GM12874 (cell line): Measurements from ENCODE around the gene MMP27.

ENCODE experiments used
- CTCF ChIP-seq: IDR thresholded peaks from 2 replicates; pipeline ENCODE4 v1.5.1; 2011; ENCODE audit warnings: low read depth, mild to moderate bottlenecking, control low read depth, low read length, moderate library complexity; ENCODE audit not compliant: insufficient read depth

The MMP27 gene

GRCh38 chr11:102727890-102728289 lies 22.3 kb upstream of the MMP27 start:
- no peak for TF ChIP-seq CTCF

GRCh38 chr11:102724904-102725500 lies 19.4 kb upstream of the MMP27 start, which contains the start of gene MMP8:
Gene MMP8, minus strand, starts transcription at chr11:102724954. Its CDS starts 99 bp downstream, at chr11:102724855.
- TF ChIP-seq CTCF: no peak

- no peak for TF ChIP-seq CTCF
Measured at GRCh38 chr11:102722821-102723220, 17.3 kb upstream of the MMP27 start.

GRCh38 chr11:102719620-102720277 lies 14.2 kb upstream of the MMP27 start:
- TF ChIP-seq CTCF: no peak

- TF ChIP-seq CTCF: no peak
Measured at GRCh38 chr11:102717280-102717679, 11.7 kb upstream of the MMP27 start.

GRCh38 chr11:102716527-102716926 lies 11.0 kb upstream of the MMP27 start:
- no peak for TF ChIP-seq CTCF

GRCh38 chr11:102712137-102712536 lies 6.6 kb upstream of the MMP27 start:
- TF ChIP-seq CTCF: no peak
